GM18505 (cell line): ENCODE data around the gene PPP4R2.
A peak's percentile ranks its signal among the peaks of the same experiment; 100 is the strongest.
"Not testable (repeated sequence)": the region's sequence is repeated elsewhere in the genome, so short reads cannot be mapped to it uniquely, and the experiment has no call there.

Source experiments
- ATAC-seq: cut with Tn5 transposase; IDR thresholded peaks from one replicate; pipeline ENCODE4 v1.9.1; 2021; ENCODE audit not compliant: unreplicated experiment
- POLR2A ChIP-seq: IDR thresholded peaks from 4 replicates; pipeline ENCODE4 v1.6.1; 2011; ENCODE audit warnings: borderline replicate concordance; ENCODE audit not compliant: insufficient read depth, insufficient read length; ENCODE audit errors: extremely low read depth

Gene PPP4R2

DNA sequence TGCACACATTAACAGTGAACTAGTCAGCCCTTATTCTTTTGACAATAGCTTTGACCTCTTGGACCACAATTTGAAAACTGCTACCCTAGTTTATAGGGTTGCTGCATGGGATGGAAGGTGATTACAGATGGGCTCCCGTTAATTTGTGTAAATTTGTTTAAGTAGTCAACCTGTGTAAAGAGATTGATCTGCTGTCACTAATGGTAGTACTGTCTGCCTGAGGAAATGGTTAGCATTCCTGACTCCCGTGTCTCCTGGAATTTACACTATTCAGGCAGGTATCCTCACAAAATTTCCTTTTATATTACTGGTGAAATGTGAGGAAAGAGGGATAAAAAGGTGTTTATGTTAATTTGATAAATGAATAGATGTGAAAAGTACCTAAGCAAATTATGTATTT is 49.6 kb downstream of the PPP4R2 start:
- no peak for TF ChIP-seq POLR2A
- no peak for ATAC-seq

DNA sequence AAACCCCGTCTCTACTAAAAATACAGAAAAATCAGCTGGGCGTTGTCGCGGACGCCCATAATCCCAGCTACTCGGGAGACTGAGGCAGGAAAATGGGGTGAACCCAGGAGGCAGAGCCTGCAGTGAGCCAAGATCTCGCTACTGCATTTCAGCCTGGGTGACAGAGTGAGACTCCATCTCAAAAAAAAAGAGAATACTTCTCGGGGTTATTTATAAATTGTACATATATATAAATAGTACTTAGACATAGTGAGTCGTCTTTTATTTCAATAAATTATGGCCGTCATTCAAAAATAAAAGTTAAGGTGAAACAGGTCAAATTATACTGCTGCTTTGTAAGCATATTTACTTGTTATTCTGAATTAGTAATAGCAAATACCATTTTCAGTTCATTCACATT is 52.7 kb downstream of the PPP4R2 start:
- no peak for ATAC-seq
- TF ChIP-seq POLR2A = no peak

DNA sequence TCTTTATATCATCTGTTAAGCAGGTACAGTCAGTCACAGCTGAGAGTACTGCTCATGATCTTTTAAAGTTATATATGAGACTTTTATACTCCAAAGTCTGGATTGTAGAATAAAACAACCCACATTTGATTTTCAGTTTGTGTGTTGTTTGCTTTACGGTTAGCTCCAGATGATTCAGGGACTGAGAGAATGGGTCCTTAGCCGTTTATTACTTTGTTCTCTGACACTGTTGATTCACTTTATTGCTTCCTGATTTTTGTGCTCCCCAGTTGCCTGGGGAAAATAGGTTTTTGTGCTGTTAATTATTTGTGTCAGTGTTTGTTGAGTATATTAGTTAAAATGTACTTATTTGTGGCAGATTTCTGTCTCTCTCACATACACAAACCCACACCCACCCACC is 56.2 kb downstream of the PPP4R2 start:
- no peak for ATAC-seq
- no peak for TF ChIP-seq POLR2A

DNA sequence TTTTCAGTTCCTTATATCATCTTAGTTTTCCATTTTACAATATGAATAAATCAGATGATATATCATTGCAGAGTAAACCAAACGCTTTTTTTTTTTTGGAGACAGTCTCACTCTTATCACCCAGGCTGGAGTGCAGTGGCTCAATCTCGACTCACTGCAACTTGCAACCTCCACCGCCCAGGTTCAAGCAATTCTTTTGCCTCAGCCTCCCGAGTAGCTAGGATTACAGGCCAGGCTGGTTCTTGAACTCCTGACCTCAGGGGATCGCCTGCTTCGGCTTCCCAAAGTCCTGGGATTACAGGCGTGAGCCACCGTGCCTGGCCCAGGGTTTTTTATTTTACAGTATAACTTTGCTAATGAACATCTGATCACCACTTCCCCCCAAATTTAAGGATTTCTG is 59.0 kb downstream of the PPP4R2 start:
- TF ChIP-seq POLR2A = no peak
- no peak for ATAC-seq

DNA sequence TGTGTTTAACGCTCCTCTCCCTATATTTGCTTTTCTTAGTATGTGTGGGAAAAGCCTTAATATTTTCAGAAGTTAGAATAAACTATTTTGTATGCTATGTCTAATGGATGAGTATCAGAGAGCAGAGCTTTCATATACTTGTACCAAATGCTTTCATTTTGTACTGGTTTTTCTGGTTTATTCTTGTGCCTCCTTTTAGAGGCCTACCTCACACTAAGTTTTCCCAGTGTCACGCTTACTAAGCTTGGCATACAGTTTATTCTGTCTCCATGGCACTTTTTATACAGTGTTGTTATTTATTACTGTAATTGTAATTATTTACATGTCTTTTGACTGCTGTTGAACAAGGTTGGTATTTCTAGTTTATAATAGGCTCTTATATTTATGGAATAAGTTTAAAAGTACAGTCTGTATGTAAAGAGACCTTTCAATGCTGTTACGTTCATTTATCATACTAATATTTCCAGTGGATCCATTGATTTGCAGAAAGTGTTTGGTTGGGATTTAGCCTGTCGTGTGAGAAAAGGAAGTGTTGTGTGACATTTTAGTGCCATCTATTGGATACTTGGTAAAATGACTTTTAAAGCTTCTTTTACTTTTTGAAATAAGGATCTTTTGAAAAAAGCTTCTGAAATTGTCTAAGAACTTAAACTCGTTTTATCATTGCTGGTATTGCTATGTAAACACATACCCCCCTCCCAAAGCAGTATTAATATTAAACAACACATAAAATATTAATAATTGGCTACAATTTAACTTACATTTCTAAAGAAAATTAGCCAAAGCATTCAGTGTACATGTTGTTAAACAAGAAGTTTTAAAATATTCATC is 59.6 kb downstream of the PPP4R2 start:
- ATAC-seq = no peak
- no peak for TF ChIP-seq POLR2A

DNA sequence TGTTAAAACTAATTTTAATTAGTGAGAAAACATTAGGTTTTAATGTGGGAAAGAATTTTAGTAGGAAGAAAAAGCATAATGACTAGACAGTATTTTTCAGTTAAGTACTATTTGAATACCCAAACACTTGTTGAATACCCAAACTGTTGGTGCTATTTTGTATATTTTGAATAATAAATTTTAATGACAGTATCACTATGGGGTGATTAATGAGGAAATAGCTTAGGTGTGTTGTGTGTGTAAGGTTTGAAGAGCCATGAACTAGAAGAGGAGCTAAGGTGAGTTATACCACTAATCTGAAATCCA is 60.2 kb downstream of the PPP4R2 start:
- no peak for TF ChIP-seq POLR2A
- ATAC-seq = no peak

DNA sequence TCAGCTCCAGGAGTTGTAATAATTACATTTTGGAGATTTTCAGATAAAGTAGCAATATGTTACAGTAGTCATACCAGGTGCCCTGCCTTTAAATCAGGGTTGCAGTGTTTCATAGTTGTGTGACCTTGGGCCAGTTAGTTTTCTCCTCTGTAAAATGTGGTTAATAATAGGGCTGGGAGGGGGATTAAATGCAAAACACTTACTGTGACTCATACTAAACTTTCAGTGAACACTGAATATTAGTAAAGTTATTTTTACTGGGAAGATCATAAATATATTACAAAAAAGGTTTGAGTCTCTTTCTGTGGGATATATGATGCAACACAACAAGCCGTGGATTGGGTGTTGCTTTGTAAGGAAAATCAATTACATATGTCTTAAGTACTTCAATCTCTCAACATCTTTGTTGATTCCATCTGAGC is 63.7 kb downstream of the PPP4R2 start:
- no peak for TF ChIP-seq POLR2A
- ATAC-seq = no peak

DNA sequence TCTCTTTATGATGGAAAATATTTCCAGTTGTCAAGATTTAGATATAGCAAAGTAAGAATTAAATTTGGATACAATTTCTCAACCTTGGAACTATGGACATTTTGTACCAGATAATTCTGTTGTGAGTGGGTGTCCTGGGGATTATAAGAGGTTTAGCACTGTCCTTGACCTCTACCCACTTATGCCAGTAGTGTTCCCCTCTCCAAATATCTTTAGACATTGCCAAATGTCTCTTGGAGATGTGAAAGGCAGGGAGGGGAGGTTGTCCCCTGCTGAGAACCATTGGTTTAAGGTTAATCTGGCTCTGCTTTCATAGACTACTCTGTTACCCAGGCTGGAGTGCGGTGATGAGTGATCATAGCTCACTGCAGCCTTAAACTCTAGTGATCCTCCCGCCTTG is 64.8 kb downstream of the PPP4R2 start, which contains the start of gene EBLN2:
Gene EBLN2, plus strand, starts transcription at position 244 of the 400 bp plus-strand sequence. CDS start 423 bp downstream, outside the sequence.
- ATAC-seq = no peak
- no peak for TF ChIP-seq POLR2A

DNA sequence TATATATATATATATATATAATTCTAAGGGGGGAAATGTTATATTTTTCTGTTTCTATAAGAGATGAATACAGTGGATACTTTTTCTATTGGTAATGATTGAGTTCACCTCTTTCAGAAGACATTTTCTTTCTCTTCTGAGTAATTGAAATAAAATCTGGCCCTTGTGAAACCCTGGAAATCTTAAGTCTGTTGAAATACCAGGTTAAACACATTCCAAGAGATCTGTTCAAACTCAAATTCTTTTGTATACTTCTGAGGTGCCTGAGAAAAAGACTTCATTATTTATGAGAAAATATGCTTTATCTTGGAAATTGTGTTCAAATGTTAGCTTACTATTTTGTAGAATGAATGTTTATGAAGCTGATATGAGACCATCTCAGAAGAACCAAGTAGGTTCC is 69.6 kb downstream of the PPP4R2 start:
- ATAC-seq = not testable (repeated sequence)

DNA sequence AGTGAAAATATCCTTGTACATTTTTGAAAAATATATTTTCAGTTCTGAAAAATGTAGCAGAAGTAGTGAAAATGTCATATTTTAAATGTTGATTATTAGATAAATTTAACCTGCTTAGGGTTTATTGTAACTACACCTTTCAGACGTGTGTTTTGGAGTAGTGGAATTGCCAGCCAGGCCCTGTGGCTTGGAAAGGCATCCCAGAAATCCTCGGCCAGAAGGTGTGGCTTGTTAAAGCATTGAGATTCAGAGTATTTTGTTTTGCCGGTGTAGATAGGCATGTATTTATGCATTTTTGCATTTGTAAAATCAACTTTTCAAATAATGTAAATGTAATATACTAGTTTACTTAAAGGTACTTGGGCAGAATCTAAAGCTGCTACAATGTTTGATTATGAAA is 71.8 kb downstream of the PPP4R2 start:
- no peak for ATAC-seq
- TF ChIP-seq POLR2A = no peak

DNA sequence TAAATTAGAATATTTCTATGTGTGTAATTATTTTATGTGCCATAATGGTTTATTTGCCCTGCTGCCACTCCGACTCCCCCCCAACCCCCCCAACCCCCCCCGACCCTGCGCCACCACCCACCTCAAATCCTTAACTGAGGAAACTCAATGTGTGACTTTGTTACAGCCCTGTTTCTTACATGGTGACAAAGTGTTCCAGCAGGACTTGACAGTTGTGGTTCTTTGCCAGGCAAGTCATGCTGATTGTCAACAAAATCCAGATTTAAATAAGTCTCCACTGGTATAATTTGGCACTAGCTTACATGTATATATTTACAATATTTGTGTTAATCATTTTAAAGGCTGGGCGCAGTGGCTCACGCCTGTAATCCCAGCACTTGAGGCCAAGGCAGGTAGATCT is 72.6 kb downstream of the PPP4R2 start:
- TF ChIP-seq POLR2A = no peak
- ATAC-seq = no peak

DNA sequence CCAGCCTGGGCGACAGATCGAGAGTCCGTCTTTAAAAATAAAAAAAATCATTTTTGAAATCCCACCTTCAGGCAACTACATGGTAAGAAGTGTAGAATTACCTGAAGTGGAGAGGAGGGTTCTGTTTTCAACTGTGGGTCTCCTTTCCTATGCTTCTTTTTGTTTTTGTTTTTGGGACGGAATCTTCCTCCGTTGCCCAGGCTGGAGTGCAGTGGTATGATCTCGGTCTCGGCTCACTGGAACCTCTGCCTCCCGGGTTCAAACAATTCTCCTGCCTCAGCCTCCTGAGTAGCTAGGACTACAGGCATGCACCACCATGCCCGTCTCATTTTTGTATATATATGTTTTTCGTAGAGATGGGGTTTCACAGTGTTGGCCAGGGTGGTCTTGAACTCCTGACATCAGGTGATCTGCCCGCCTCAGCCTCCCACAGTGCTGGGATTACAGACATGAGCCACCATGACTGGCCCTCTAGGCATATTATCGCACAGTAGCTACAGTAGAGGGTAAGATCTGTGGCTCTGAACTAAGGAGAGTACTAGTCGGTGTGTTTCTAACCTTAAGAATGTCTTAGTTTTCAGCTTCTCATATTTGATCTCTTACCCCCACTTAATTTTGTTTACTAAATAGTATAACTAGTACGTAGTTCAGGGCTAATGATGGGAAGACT is 73.3 kb downstream of the PPP4R2 start:
- ATAC-seq = no peak
- TF ChIP-seq POLR2A = peak; percentile 24

DNA sequence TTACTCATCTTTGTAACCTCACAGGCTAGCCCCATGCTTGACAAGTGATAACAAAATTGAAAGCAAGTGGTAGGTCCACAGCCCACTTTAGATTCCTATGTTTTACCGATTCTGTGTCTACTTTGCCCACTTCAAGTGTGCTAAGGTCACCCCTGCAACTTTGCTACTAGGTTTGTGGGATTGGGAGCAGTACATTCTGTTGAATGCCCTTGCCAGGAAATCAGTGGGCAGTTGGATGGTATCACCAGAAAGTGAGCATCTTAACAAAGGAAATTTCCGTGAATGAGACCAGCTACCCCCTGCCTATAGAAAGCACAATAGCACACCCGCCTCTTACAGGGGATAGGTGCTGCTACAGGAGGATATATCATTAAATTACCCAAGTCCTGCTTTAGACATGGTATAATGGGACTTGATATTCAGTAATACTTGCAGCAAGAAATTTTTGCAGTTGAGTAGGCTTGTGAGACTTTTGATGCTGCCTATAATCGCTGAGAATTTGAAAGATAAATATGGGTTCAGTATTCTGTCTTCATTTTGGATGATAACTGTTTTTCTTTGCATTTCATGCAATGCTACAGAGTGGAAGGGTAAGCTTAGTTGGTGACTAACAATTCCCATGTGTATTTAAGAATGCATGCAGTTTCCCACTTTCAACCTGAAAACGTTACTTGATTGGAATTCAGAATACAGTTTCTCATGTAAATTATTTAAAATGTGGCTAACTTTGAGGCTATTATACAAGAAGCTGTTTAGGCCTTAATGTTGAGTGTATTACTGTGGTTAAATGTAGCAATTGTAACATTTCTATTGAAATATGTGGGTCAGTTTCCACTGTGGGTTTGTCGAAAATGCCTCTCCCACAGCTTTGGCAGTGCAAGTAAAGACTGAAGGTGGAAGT is 74.3 kb downstream of the PPP4R2 start:
- TF ChIP-seq POLR2A = no peak
- ATAC-seq = no peak
